ENCODE results near the gene ZNF672.
"Not testable (repeated sequence)": the region's sequence is repeated elsewhere in the genome, so short reads cannot be mapped to it uniquely, and the experiment has no call there.

Gene ZNF672

GRCh38 chr1:248886237-248886895 lies 48.3 kb downstream of the ZNF672 start:
- DNase-seq (ENCODE audit: low read depth in 2 of 2): no peak

DNA sequence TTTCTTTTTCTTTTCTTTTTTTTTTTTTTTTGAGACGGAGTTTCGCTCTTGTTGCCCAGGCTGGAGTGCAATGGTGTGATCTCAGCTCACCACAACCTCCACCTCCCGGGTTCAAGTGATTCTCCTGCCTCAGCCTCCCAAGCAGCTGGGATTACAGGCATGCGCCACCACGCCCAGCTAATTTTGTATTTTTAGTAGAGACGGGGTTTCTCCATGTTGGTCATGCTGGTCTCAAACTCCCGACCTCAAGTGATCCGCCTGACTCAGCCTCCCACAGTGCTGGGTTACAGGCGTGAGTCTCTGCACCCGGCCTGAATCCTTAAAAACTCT lies 51.9 kb downstream of the ZNF672 start:
- DNase-seq (ENCODE audit: low read depth in 2 of 2): not testable (repeated sequence)

DNA sequence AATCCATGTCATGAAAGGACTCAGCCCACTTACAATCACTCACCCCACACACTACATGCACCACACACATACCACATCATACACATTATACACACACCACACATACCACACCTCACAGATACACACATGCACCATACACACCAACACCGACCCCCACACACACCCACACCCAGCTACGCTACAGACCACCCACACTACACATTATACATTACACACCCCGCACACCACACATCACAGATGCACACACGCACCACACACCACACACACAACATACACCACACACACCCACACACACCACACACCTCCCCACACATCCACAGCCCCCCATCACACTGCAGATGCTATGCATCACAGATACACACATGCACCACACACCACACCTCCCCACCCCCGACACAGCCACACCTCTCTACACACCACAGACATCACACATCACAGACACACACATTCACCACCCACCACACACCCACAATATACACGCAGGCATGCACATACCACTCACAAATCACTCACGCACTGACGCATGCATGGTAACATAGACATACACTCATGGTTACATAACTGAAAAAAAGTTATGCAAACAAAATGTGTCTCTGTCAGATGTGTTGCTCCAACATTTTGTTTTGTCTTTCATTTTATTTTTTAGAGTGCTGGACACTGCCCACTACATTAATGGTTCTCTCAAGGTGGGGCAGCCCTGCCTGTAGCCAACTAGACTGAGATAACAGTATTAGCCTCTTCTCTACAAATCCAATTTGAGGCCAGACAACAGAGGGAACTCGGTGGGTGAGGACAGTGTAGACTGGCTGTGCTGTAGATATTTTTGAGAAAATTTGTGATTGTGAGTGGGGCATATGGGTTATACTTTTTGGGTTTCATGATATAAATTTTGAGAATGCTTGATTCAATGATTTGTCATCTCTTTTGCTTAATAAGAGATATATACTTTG lies 52.8 kb downstream of the ZNF672 start:
- DNase-seq (ENCODE audit: low read depth in 2 of 2): no peak

GRCh38 chr1:248891758-248892157 lies 53.7 kb downstream of the ZNF672 start:
- DNase-seq (ENCODE audit: low read depth in 2 of 2): no peak

DNA sequence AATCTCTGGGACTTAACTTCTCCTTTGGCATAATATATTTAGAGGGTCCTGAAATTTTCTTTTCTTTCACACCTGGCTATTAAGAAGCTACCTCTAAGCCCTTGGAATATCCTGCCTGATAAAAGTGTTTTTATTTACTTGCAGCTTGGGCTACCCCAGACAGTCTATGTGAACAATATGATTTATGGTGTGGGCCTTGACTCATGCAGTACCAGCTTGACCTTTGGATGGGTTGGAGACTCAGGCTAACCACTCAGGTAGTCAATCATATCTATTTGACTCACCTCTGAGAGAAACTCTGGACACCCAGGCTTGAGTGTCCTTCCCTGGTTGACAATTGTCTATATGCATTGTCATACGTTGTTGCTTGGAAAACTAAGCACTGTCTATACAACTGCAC lies 54.6 kb downstream of the ZNF672 start:
- DNase-seq (ENCODE audit: low read depth in 2 of 2): no peak

GRCh38 chr1:248894837-248895236 lies 56.8 kb downstream of the ZNF672 start:
- no peak for DNase-seq (ENCODE audit: low read depth in 2 of 2)

DNA sequence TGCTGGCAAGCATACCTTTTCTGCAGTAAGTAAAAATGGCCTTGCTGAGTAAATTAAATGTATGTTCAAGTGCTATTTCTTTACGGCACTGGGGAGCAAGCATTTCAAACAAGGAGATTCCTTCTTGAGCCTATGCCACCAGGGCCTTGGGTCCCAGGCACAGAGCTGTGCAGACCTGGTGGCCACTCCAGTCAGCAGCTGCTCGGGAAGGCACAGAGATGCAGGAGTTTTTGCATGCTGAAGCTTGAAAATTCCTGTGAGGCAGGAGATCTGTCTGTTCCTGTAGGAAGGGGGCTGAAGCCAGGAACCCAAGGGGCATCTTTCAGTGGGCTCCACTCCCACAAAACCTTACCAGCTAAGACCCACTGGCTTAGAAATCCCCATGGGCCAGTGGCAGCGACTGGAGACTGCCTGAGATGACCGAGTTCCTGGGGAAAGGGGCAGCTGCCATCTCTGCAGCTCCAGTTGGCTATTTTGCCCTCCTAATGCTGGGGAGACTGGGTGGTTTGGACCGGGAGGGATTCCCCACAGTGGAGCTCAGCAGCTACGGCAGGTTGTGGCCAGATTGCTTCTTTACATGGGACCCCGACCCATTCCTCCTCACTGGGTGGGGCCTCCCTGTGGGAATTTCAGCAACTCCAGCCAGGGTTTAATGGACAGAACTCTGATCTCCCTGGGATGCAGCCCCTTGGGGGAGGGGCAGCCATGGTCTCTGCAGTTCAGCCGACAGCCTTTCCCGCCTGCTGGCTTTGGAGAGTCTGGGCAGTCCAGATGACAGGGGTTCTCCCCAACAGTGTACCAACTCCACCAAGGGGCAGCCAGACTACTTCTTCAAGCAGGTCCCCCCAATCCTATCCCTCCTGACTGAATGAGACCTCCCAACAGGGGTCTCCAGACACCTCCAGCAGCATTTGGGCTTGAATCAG lies 59.7 kb downstream of the ZNF672 start:
- DNase-seq (ENCODE audit: low read depth in 2 of 2): no peak
